Skeletal muscle cell (primary cell): ENCODE data around the gene ADGRA1.

ENCODE experiments used
- DNase-seq: peaks from one replicate; pipeline ENCODE4 v3.0.0-alpha.2; 2010; ENCODE audit warnings: low read depth
- H3K4me3 ChIP-seq: 2 replicates; pipeline ENCODE4 v1.5.1; 2011; ENCODE audit warnings: low read depth, mild to moderate bottlenecking, control low read depth, low read length, moderate library complexity

ADGRA1 gene

GRCh38 chr10:133071733-133072132 is 16.0 kb upstream of the ADGRA1 start:
- no peak overlapping the region for H3K4me3 ChIP-seq
- DNase-seq = no peak

GRCh38 chr10:133072196-133072595 is 15.5 kb upstream of the ADGRA1 start:
- no peak for DNase-seq

GRCh38 chr10:133072720-133073390 is 14.9 kb upstream of the ADGRA1 start:
- DNase-seq = no peak

More at GRCh38 chr10:133072196-133072595, 15.5 kb upstream of the ADGRA1 start:
- no peak overlapping the region for H3K4me3 ChIP-seq

GRCh38 chr10:133075346-133076137 is 12.2 kb upstream of the ADGRA1 start:
- H3K4me3 ChIP-seq = no peak overlapping the region
- no peak for DNase-seq

More at GRCh38 chr10:133072720-133073390, 14.9 kb upstream of the ADGRA1 start:
- H3K4me3 ChIP-seq = no peak overlapping the region

GRCh38 chr10:133076274-133077038 is 11.3 kb upstream of the ADGRA1 start:
- H3K4me3 ChIP-seq = no peak overlapping the region
- no peak for DNase-seq

- H3K4me3 ChIP-seq = no peak overlapping the region
- no peak for DNase-seq
These were observed 7.7 kb upstream of the ADGRA1 start for GRCh38 chr10:133079836-133080682.

- no peak for DNase-seq
- H3K4me3 ChIP-seq = no peak overlapping the region
These were observed 7.1 kb upstream of the ADGRA1 start for GRCh38 chr10:133080683-133081040.

GRCh38 chr10:133081636-133082035 is 6.1 kb upstream of the ADGRA1 start:
- H3K4me3 ChIP-seq = no peak overlapping the region
- DNase-seq = no peak

GRCh38 chr10:133082685-133083421 is 4.9 kb upstream of the ADGRA1 start:
- H3K4me3 ChIP-seq = no peak overlapping the region
- no peak for DNase-seq

- no peak overlapping the region for H3K4me3 ChIP-seq
- DNase-seq = no peak
These were observed 4.2 kb upstream of the ADGRA1 start for GRCh38 chr10:133083422-133084100.

GRCh38 chr10:133084491-133084890 is 3.2 kb upstream of the ADGRA1 start:
- no peak for DNase-seq
- no peak overlapping the region for H3K4me3 ChIP-seq

GRCh38 chr10:133085251-133086125 is 2.2 kb upstream of the ADGRA1 start:
- H3K4me3 ChIP-seq = no peak overlapping the region
- no peak for DNase-seq

GRCh38 chr10:133086247-133086646 is 1.5 kb upstream of the ADGRA1 start:
- H3K4me3 ChIP-seq = no peak overlapping the region
- DNase-seq = no peak

- no peak for DNase-seq
- H3K4me3 ChIP-seq = no peak overlapping the region
These were observed 562 bp upstream of the ADGRA1 start for GRCh38 chr10:133087045-133087678.

- H3K4me3 ChIP-seq = no peak overlapping the region
These were observed 643 bp downstream of the ADGRA1 start for GRCh38 chr10:133088179-133088955.

More at GRCh38 chr10:133088179-133088955, 643 bp downstream of the ADGRA1 start:
- DNase-seq = no peak
